Prostate gland (tissue), 2 donors: ENCODE results near the gene DHRS7B.

Experiments
- POLR2A ChIP-seq: fragments of 450-650 bp; IDR thresholded peaks from one replicate; pipeline ENCODE4 v1.6.1; 2016; ENCODE audit warnings: antibody characterized with exemption, mild to moderate bottlenecking
- POLR2AphosphoS5 ChIP-seq: sonication (generic); formaldehyde crosslinking; IDR thresholded peaks from one replicate; pipeline ENCODE4 v1.6.1; 2017; ENCODE audit warnings: antibody characterized with exemption
- TF ChIP-seq, protein P1 (sequence below), 4 experiments: fragments of 200-600 bp in 2 of 4; fragments of 450-650 bp in 2 of 4; sonication (generic) in 2 of 4; IDR thresholded peaks; 1 replicate in 3 of 4; 2 replicates in 1 of 4; pipeline ENCODE4 v1.5.1; 2016 to 2019; ENCODE audit warnings: antibody characterized with exemption in 4 of 4, mild to moderate bottlenecking in 2 of 4, moderate library complexity in 2 of 4

DNA sequence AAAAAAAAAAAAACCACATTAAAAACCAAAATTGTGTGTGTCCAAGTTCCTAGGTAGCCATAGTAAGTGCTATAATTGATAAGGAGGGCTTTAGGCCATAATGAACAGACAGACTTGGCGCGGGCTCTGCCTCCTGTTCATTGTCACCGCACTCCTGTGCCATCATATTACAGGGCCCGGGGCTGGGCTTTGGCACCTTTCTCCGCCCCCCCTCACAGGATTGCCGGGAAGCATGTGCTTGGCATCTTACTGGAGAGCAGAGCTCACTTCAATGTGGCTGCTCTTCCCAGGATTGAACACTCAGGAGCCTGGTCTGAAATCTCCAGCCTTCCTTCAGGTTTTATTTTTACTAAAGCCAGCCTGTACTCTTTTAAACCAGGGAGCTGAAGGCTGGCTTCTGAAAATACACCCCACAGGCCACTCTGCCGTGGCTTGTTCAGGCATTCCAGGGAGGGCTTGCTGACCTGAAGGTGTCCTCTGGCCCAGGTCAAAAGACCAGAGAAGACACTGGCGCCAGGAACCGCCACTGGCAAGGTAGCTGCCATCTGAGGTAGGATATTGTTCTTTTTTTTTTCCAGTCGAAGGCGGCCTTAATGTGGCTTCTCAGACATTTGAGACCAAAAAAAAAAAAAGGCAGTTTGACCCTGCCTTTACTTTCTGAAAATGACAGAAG is 39.3 kb downstream of the DHRS7B start:
- TF ChIP-seq, protein P1, sequence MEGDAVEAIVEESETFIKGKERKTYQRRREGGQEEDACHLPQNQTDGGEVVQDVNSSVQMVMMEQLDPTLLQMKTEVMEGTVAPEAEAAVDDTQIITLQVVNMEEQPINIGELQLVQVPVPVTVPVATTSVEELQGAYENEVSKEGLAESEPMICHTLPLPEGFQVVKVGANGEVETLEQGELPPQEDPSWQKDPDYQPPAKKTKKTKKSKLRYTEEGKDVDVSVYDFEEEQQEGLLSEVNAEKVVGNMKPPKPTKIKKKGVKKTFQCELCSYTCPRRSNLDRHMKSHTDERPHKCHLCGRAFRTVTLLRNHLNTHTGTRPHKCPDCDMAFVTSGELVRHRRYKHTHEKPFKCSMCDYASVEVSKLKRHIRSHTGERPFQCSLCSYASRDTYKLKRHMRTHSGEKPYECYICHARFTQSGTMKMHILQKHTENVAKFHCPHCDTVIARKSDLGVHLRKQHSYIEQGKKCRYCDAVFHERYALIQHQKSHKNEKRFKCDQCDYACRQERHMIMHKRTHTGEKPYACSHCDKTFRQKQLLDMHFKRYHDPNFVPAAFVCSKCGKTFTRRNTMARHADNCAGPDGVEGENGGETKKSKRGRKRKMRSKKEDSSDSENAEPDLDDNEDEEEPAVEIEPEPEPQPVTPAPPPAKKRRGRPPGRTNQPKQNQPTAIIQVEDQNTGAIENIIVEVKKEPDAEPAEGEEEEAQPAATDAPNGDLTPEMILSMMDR (IDR thresholded peaks at IDR 0.05) = no peak
- no peak for TF ChIP-seq POLR2A
- no peak for TF ChIP-seq POLR2AphosphoS5
